Caco-2 (cell line): ENCODE data around the gene KCNH3. TPM values are rescaled to one million over a fixed set of nuclear protein-coding genes. Genes with fewer than 3 reads are reported as not detected.

Experiments used
- BruUV-seq: library from RNA; stranded (reverse); fragments of 400-500 nt; replicated peaks from 2 replicates; lab custom pipeline; 2021; lab: Mats Ljungman, UMichigan
- CTCF ChIA-PET: fragments of 300-600 bp; sonication (Branson Sonifier 250); formaldehyde crosslinking; loops from one replicate; lab custom pipeline; 2022; ENCODE audit warnings: antibody characterized with exemption; lab: Charles Lee
- POLR2A ChIA-PET: fragments of 300-600 bp; sonication (Branson Sonifier 250); formaldehyde crosslinking; loops from one replicate; lab custom pipeline; 2022; ENCODE audit warnings: antibody characterized with exemption; lab: Charles Lee
- DNase-seq, 2 experiments: peaks; one replicate each; pipeline versions ENCODE4 v3.0.0 to v3.0.0-alpha.2; 2020 to 2022
- H3K27me3 ChIP-seq: replicated peaks from 2 replicates; pipeline ENCODE4 v1.6.0; 2011; ENCODE audit warnings: low read length; ENCODE audit not compliant: control insufficient read depth, insufficient read depth
- H3K36me3 ChIP-seq: 2 replicates; pipeline ENCODE4 v1.5.1; 2011; ENCODE audit warnings: low read length; ENCODE audit not compliant: control insufficient read depth, insufficient read depth
- H3K4me1 ChIP-seq: fragments of 250-450 bp; sonication (Bioruptor Pico); 2 replicates; pipeline ENCODE4 v1.5.1; 2020; ENCODE audit warnings: mild to moderate bottlenecking
- H3K4me3 ChIP-seq: 2 replicates; pipeline ENCODE4 v1.5.1; 2011; ENCODE audit warnings: low read depth, mild to moderate bottlenecking, control low read depth, low read length
- H3K9me3 ChIP-seq: fragments of 250-450 bp; sonication (Bioruptor Pico); 2 replicates; pipeline ENCODE4 v1.5.1; 2020; ENCODE audit warnings: mild to moderate bottlenecking, moderate library complexity
- H3K27ac Mint-ChIP-seq: one replicate; pipeline ENCODE4 v1.8.0; 2022; ENCODE audit warnings: mixed read lengths; ENCODE audit not compliant: unreplicated experiment
- H3K27me3 Mint-ChIP-seq: one replicate; pipeline ENCODE4 v1.8.0; 2022; ENCODE audit warnings: mixed read lengths; ENCODE audit not compliant: insufficient read depth, unreplicated experiment
- H3K36me3 Mint-ChIP-seq: one replicate; pipeline ENCODE4 v1.8.0; 2022; ENCODE audit warnings: mild to moderate bottlenecking, mixed read lengths; ENCODE audit not compliant: insufficient read depth, unreplicated experiment
- H3K4me1 Mint-ChIP-seq: one replicate; pipeline ENCODE4 v1.8.0; 2022; ENCODE audit warnings: low read depth, mixed read lengths; ENCODE audit not compliant: unreplicated experiment
- H3K4me3 Mint-ChIP-seq: one replicate; pipeline ENCODE4 v1.8.0; 2022; ENCODE audit warnings: mild to moderate bottlenecking, moderate library complexity, mixed read lengths; ENCODE audit not compliant: unreplicated experiment
- H3K9me3 Mint-ChIP-seq: one replicate; pipeline ENCODE4 v1.8.0; 2022; ENCODE audit warnings: mixed read lengths; ENCODE audit not compliant: unreplicated experiment
- intact Hi-C: fragments of 100-400 bp; cut with micrococcal nuclease; formaldehyde crosslinking; loops from one replicate; pipeline ENCODE4 v1.10.0; 2022; ENCODE audit not compliant: unreplicated experiment
- total RNA-seq: library from RNA; stranded (reverse); gene quantifications from 2 replicates; pipeline ENCODE4 v1.2.3, GENCODE V29; 2022
- TF ChIP-seq, protein P1 (sequence below), 2 experiments: fragments of 200-600 bp in 1 of 2; IDR thresholded peaks; 1 replicate in 1 of 2; 2 replicates in 1 of 2; pipeline versions ENCODE4 v1.5.1 to v1.8.0; 2011 to 2022; ENCODE audit warnings: antibody characterized with exemption in 1 of 2, control low read depth in 1 of 2, inconsistent platforms in 1 of 2, low read depth in 1 of 2, low read length in 1 of 2, mild to moderate bottlenecking in 1 of 2, moderate library complexity in 1 of 2; ENCODE audit not compliant: insufficient read depth in 1 of 2, severe bottlenecking in 1 of 2, unreplicated experiment in 1 of 2

The KCNH3 gene
- total RNA-seq, 1 experiment from 2014 or later = 0.27 TPM

DNA sequence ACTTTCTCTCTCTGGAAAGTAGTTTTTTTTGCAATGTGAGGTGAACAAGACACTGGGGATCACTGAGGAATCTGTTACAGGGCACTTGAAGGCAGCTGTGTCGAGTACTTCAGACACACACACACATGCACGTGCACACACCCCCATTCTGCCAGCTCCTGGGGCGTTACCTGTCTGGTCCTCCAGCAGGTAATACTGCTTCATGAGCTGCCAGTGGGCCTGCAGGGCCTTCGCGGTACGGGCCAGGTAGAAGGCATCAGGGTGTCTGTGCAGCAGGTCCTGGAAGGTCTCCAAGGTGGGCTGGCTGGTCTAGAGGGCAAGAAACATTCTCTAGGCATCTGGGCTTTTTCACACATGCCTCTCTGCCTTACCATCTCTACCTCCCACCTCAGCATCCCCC is 24.0 kb downstream of the KCNH3 start:
- no peak overlapping the region for H3K4me3 ChIP-seq
- Mint-ChIP-seq H3K36me3 (peaks cover 68% of the 10 kb centered on the region), H3K27me3 (no peaks in the 10 kb centered on the region), H3K4me1 (no peaks in the 10 kb centered on the region), H3K4me3 (no peak overlapping the region), H3K9me3 (no peaks in the 10 kb centered on the region), H3K27ac (no peak overlapping the region)
- POLR2A ChIA-PET = no interaction called here
- CTCF ChIA-PET = interaction anchor here (1.1 kb wide), 1 partner anchor 18 kb away, joined by 3 read pairs; no protein-coding TSS in a partner anchor
- TF ChIP-seq, protein P1, sequence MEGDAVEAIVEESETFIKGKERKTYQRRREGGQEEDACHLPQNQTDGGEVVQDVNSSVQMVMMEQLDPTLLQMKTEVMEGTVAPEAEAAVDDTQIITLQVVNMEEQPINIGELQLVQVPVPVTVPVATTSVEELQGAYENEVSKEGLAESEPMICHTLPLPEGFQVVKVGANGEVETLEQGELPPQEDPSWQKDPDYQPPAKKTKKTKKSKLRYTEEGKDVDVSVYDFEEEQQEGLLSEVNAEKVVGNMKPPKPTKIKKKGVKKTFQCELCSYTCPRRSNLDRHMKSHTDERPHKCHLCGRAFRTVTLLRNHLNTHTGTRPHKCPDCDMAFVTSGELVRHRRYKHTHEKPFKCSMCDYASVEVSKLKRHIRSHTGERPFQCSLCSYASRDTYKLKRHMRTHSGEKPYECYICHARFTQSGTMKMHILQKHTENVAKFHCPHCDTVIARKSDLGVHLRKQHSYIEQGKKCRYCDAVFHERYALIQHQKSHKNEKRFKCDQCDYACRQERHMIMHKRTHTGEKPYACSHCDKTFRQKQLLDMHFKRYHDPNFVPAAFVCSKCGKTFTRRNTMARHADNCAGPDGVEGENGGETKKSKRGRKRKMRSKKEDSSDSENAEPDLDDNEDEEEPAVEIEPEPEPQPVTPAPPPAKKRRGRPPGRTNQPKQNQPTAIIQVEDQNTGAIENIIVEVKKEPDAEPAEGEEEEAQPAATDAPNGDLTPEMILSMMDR (IDR thresholded peaks at IDR 0.05; ENCODE audit: insufficient read depth in 1 of 2, low read depth in 1 of 2, low read length in 1 of 2, severe bottlenecking in 1 of 2, unreplicated experiment in 1 of 2) = no peak
- H3K4me1 ChIP-seq = no peaks in the 10 kb centered on the region
- peaks cover 9% of the 10 kb centered on the region for H3K36me3 ChIP-seq
- BruUV-seq = no TSS peak
- H3K9me3 ChIP-seq = no peaks in the 10 kb centered on the region
- intact Hi-C loops = no loop called here
- H3K27me3 ChIP-seq = no peaks in the 10 kb centered on the region
- no peak for DNase-seq

DNA sequence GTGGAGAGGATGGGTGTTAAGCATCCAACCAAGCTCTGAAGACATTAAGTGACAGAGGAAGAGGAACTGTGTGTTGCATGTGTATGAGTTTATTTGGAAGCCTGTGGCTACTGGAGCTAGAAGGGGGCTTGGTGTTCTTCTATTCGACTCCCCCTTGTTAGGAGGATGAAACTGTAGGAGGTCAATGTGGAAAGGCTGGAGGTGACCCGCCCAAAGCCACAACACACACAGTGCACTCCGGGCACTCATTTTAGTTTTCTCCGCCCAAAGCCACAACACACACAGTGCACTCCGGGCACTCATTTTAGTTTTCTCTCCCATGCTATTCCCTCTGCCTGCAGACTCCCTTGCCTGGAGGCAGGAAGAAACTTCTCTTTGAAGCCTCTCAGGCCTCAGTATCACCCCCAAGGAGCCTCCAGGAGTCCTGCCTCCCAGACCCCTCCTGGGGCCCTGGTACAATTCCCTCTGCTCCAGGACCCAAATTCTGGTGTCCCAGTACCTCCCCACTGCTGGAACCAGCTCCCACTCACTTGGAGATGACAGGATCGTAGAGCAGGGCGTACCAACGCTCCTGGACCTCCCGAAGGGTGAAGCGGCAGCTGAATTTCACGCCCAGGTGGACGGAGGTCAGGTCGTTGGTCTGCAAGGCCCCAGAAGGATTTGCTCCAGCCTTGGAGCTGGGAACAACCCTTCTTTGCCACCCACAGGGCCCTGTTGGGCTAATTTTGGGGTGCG is 25.3 kb downstream of the KCNH3 start:
- H3K27ac Mint-ChIP-seq = no peak overlapping the region
- no peak for DNase-seq
- no peak overlapping the region for H3K4me3 ChIP-seq
- intact Hi-C loops = no loop called here
- no peaks in the 10 kb centered on the region for H3K9me3 Mint-ChIP-seq
- ChIA-PET CTCF (interaction anchor here (1.0 to 1.1 kb wide), 2 partner anchors 11 to 16 kb away, joined by 3 read pairs; no protein-coding TSS in a partner anchor), POLR2A (interaction anchor here (0.7 kb wide), 1 partner anchor 58 kb away, joined by 4 read pairs; no protein-coding TSS in a partner anchor)
- no peaks in the 10 kb centered on the region for H3K9me3 ChIP-seq
- H3K4me3 Mint-ChIP-seq = no peak overlapping the region
- no peaks in the 10 kb centered on the region for H3K27me3 ChIP-seq
- TF ChIP-seq, protein P1 (IDR thresholded peaks at IDR 0.05; ENCODE audit: insufficient read depth in 1 of 2, low read depth in 1 of 2, low read length in 1 of 2, severe bottlenecking in 1 of 2, unreplicated experiment in 1 of 2) = no peak
- H3K36me3 Mint-ChIP-seq = peaks cover 72% of the 10 kb centered on the region
- peaks cover 9% of the 10 kb centered on the region for H3K36me3 ChIP-seq
- H3K4me1 ChIP-seq = no peaks in the 10 kb centered on the region
- no peaks in the 10 kb centered on the region for H3K27me3 Mint-ChIP-seq
- BruUV-seq = no TSS peak
- H3K4me1 Mint-ChIP-seq = no peaks in the 10 kb centered on the region

DNA sequence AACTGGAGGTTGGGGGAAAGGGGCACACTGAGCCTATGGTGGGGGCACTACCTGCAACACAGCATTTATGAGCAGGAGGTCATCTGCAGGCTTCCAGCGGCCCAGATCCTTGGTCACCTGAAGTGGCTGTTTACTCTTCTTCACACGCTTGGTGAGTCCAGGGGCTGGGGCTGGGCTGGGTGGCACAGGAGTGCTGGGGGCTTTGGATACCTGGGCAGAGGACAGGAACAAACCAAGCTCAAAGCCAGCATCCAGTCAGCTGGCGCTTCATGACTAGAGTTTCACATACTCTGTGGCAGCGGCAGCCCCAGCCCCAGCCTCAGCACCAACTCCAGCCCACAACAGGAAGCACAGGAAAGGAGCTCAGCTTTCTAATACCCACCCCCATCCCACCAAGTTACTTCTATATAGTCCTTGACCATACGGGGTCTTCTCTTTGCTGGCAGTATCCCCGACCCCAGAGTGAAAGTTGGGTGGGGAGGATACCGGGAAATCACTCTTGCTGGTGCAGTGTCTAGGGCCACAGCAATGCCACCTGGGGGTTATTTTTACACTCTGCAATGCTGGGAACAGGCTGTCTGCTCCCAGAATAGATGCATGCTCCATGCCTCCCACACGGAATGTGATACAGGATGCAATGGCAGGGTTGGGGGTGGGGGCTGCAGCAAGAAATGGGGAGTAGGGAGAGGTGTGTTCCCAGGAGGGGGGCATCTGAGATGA is 26.0 kb downstream of the KCNH3 start:
- intact Hi-C loops = no loop called here
- Mint-ChIP-seq H3K27me3 (no peaks in the 10 kb centered on the region), H3K27ac (no peak overlapping the region), H3K9me3 (no peaks in the 10 kb centered on the region), H3K4me1 (no peaks in the 10 kb centered on the region), H3K4me3 (no peak overlapping the region), H3K36me3 (peaks cover 66% of the 10 kb centered on the region)
- H3K4me1 ChIP-seq = no peaks in the 10 kb centered on the region
- H3K36me3 ChIP-seq = peaks cover 9% of the 10 kb centered on the region
- TF ChIP-seq, protein P1 (IDR thresholded peaks at IDR 0.05; ENCODE audit: insufficient read depth in 1 of 2, low read depth in 1 of 2, low read length in 1 of 2, severe bottlenecking in 1 of 2, unreplicated experiment in 1 of 2) = no peak
- ChIA-PET POLR2A (interaction anchor here (0.7 kb wide), 1 partner anchor 57 kb away, joined by 4 read pairs; no protein-coding TSS in a partner anchor), CTCF (interaction anchor here (1.0 kb wide), 1 partner anchor 11 kb away, joined by 3 read pairs; no protein-coding TSS in a partner anchor)
- H3K27me3 ChIP-seq = no peaks in the 10 kb centered on the region
- no peak overlapping the region for H3K4me3 ChIP-seq
- DNase-seq = no peak
- no TSS peak for BruUV-seq
- no peaks in the 10 kb centered on the region for H3K9me3 ChIP-seq
